Hepatic stellate cell (primary cell): Measurements from ENCODE around the gene LRRC59.
A peak's percentile ranks its signal among the peaks of the same experiment; 100 is the strongest.

Experiments used
- DNase-seq: peaks from one replicate; pipeline ENCODE4 v3.0.0; 2011; ENCODE audit warnings: low spot score

Gene LRRC59

DNA sequence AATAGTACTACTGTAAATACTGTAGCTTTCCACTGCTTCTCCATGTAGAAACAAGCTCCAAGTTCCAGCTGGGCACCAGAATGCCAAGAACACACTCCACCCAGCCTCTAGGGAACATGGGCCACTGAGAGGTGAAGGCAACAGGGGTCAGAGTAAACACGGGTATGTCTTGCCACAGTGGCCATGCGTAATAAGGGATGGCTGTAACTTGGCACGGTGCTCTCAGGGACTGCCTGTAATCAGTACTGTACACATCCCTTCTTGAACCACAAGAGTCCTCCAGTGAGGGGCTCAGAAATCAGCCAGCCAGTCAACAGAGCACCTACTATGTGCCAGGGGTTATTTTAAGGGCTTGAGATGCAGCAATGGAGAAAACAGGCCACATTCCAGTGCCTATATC is 10.8 kb downstream of the LRRC59 start:
- no peak for DNase-seq

DNA sequence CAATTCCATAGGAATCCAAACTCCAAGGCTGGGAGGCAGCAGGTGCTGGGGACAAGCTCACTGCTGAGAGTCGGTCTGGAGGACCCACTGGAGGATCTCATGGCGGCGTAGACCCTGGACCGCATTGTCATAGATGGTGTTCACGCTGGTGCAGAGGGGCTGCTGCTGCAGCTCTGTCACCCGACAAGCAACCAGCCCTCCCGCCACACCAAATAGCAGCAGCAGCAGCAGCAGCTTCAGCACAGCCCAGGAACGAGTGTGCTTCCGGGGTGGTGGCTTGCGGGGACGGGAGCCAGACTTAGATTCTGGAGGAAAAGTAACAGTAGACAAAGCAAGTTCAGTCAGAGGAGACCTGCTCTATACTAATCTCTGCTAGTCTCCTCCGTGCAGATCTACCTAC is 14.4 kb downstream of the LRRC59 start:
- no peak for DNase-seq

DNA sequence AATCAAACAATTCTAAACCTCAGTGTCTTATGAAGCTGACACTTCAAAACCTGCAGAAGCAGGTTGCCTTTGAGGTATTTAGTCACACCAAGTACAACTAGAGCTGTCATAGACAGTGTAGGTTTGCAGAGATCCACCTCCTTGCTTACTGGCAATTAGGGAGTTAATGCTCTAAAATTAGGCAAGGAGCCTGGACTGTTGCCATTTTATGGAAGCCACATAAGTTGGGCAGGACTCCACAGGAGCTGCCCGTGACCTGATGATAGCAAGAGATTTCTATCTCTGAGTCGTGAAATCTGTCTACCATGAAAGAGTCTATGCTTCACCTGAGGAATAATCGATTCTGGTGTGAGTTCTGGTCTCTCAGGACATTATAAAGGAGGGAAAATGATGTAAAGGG is 15.4 kb downstream of the LRRC59 start:
- no peak for DNase-seq

DNA sequence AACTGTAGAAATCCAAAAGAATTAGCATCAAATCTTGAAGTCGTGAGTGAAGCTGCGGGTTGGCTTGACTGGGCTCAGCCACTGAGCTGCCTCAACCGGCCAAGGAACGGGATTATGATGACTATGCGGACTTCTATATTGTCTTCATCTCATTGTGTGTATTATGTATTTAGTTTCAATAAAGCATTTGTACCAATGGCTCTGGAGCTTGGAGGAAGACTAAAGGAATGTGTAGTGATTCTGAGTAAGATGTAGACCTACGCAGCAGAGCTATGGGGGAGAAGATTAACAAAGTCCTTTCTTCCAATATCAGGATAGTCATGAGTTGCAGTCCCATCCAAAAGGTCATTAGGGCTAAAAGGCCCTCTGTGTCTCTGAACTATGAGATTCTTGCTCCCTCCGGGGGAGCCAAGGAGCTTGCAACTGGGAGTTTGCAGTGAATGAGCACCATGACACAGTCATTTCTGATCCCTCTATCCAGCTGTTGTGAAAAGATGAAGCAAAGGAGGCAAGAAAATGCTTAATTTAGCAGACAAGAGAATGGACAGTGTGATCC is 16.0 kb downstream of the LRRC59 start:
- DNase-seq, result no peak

DNA sequence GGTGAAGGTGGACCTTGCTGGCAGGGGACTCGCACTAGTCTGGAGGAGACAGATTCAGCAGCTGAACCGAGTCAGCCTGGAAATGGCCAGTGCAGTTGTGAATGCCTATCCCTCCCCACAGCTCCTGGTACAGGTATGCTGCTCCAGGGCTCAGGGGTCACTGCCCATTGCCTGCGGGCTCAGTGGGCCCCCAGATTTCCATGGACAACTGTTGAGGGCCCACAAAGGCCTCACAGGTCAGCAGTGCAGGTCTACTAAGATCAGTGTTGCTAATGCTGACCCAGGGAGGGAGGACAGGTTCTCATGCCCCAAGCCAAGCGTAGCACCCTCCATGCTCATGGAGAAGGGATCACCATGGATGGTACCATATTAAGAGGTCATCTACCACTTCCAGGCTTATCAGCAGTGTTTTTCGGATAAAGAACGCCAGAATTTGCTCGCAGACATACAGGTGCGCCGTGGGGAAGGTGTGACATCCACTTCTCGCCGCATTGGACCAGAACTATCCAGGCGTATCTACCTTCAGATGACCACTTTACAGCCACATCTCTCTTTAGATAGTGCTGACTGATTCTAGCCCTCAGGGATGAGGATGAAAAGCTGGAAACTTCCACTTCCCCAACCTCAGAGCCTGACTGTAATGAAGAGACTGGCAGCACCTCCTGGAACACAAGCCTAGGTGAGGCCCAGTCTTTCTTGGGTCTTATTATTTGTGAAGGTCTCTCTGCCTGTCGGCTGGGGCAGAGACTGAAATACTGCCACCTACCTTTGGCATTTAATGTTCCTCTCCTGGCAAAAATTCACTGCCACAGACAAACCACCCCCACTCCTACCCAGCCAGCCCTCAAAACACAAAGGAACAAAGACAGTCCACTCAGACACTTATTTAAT is 16.7 kb downstream of the LRRC59 start:
- no peak for DNase-seq

DNA sequence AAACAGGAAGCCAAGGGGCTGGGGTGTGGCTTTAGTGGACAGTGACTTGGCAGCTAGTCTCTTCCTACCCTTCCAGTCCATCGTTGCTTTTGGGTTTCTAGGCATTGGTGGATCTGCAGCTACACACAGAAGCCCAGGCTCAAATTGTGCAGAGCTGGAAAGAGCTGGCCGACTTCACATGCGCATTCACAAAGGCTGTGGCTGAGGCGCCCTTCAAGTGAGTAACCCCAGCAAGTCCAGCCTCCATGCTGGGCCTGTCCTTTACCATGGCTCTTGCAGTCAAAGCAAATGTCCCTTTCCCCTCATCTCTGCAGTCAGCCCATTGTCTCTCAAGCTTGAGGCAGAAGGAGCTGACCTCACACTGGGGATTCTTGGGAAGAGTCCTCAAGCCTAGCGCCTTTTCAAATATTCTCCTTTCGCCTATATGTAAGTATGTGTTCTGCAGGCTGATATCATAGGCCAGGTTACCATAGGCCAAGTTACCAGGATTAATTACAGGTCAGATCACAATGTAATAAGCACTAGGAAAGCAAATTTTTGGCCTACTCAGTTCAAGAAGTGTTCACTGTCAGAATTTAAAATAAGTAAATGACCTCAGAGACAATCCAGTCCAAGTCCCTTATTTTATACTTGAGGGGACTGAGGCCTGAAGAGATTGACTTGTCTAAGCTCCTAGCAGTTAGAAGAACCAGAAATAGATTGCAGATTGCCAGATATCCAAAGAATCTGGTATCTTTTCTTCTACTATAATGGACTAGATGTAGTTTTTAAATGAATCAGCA is 17.8 kb downstream of the LRRC59 start:
- DNase-seq, result no peak

DNA sequence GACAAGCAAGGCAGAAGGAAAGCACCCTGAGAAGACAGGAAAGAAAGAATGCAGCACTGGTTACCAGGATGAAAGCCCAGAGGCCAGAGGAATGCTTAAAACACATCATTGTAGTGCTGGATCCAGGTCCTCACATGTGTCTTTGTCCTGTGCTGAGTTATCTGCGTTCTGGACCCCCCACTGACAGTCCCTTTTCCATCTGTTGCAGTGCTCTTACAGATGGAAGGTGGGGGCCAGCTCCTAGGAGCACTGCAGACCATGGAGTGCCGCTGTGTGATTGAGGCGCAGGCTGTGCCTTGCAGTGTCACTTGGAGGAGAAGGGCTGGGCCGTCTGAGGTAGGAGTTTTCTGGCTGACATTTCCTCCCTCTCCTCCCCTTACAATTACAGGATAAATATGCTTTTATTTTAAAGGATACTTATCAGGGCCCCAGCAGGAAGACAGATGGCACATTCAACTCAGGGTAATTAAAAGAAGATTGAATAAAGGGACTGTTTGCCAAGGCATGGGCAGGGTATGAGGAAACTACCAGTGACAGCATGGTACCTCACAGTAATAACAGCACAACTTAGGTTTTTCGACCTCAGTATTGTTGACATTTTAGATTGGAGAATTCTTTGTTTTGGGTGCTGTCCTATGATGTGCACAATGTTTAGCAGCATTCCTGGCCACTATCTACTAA is 21.3 kb downstream of the LRRC59 start:
- no peak for DNase-seq

DNA sequence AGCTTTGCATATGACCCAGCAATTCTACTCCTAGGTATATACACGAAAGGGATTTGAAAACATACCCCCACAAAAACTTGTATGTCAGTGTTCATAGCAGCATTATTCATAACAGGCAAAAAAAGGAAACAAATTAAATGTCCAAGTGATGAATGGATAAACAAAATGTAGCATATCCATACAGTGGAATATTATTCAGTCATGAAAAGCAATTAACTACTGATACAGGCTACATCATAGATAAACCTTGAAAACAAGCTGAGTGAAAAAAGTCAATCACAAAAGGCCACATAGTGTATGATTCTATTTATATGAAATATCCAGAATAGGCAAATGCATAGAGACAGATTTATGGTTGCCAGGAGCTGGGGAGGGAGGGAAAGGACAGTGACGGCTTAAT is 23.6 kb downstream of the LRRC59 start:
- no peak for DNase-seq

DNA sequence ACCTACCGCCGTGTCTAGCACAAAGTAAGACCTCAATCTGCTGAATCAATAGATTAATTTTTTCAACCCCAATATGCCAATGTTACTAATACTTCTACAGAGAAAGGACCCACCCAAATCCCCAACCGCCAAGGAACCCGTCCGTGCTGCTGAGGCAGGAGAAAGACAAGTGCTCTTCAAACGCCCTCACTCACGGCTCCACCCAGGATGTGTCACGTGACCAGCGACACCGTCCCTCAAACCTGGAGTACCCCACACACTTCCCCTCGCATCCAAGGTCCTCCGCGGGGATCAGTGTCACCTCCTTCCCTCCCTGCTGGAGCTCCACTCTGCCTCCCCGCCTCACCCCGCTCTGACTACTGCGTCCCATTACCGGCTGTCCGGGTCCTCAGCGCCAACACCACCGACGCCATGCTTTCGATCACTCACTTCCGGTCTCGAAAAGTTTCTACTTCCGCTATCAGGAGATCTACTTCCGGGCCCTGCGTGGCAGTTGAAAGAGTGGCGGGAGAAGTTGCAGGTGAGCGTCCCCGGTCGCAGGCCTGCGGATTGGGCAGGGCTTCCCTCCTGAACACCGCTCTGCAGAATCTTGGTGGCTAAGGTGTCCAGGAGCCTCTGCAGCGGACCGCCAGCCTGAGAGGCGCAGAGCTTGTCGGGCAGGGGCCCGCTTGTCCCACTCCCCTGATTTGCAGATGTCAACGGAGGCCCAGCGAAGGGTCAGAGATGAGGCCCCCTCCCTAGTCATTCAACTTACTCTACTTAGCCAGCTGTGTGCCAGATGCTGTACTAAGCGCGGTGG is 24.4 kb downstream of the LRRC59 start, which contains the start of the genes EME1 and MRPL27:
EME1 (plus strand) TSS at position 472 of the 799 bp plus-strand sequence. CDS start 1,980 bp downstream, outside the sequence.
MRPL27 (minus strand) TSS at position 427 of the 799 bp plus-strand sequence; CDS start at position 413, 14 bp downstream.
- peak; percentile 94 for DNase-seq

DNA sequence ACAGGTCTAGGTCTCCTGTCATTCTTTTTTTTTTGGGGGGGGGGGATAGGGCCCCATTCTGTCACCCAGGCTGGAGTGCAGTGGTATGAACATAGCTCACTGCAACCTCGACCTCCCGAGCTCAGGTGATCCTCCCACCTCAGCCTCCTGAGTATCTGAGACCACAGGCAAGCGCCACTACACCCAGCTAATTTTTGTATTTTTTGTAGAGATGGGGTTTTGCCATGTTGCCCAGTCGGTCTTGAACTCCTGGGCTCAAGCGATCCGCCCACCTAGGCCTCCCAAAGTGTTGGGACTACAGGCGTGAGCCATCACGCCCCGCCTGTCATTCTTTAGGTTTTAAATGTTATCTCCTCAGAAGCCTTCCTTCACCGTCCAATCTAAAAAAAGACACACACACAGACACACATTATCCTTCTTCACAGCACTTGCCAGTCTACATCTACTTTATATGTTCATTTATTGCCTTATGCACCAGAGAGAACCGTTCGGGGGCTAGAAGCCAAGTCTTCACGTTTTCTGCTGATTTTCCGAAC is 25.0 kb downstream of the LRRC59 start:
- DNase-seq, result no peak

DNA sequence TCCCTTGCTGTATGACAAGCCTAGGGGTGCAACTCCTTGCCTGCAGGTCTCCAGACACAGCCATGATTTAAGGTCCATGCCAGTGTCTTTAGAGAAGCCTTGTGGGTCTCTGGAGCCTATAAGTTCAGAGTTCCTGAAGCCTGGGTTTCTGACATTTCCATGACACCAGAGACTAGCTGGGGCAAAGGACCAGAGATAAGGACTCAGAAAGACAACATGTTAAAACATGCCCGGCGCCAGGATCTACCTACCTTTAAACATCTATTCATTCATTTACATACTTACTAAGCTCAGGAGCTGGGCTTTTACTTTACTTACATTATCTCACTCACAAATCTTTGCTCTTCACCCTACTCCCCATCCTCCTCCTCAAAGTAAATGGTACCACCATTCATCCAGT is 25.8 kb downstream of the LRRC59 start:
- no peak for DNase-seq

DNA sequence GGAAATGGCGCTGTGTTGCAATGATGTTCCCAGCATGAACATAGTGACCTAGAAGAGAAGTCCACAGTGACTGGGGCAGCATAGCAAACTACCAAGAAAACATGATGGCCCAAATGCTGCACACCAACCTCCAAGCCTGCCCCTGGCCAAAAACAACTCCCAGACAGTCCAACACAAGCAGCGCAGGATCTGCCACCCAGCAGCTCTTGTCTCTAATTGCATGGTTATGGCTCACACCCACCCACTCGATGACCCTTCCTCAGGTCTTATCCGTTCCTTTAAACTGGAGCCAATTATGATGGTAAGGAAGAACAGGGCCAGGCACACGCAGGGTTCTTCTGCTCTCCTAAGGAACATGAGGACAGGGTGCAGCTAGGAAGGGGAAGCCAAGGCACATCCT is 27.3 kb downstream of the LRRC59 start:
- DNase-seq, result no peak

DNA sequence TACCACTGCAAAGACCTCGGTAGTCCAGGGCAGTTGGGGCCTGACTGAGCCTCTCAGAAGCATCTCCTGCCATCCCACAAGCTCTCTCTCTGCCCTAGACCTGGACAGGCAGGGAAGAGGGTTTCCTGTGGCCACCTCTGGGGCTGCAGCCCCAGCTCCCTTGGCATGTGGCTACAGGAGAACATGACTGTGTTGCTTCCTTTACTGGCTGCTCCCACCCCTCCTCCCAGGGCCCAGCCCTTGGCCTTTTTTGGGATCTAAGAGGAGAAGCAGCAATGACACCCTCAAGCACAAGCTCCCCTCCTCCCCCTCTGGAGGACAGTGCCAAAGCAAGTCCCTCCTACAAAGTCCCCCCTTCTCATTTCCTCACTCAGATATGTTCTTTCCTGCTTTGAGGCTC is 29.9 kb downstream of the LRRC59 start:
- DNase-seq, result no peak

DNA sequence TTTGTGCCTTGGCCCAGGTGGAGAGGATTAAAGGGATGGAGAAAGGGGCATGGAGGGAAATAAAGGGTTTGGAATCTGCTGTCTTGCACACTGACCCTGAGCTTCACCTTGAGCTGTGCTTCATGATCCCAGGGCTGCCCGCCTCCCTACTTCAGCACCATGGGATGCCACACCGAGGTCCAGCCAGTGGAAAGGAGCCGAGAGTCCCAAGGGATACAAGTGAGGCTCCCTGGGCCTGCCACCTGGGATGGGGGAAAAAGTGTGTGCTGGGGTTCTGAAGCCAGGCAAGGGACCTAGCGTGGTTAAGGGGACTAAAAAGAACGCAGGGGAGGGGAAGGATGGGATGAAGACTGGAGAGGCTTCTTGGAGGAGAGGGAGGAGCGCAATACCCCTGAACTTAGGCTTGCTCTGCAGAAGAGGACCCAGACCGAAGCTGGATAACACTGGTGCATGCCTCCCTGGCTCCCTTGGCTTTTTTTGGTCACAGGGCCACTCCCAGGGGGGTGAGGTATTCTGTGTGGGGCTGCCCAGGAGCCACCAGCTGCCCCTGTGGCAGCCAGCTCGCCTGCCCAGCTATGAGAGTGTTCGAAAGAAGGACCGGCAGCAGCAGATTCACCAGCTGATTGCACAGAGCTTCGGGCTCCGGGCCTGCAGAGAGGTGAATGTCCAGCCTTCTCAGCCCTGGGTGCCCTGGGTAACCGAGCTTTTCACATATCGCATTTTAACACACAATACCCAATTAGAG is 31.5 kb downstream of the LRRC59 start:
- no peak for DNase-seq

DNA sequence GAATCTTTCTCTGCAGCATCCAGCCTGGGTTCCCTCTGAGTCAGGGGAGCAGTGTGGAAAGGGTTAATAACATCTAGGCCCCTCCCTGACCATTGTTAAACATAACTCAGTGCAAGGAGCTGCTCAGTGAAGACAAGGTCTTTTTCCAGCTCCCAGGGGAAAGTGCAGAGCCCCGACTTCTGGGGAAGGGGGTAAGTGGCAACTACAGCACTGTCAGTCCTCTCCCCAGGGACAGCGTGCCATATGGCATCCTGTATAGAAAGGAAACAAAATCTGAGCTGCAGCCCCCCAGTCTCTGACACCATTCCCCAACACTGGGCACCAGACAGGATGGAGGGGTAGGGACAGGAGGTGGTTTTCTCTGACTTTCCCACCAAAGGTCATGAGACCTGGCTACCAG is 32.2 kb downstream of the LRRC59 start:
- no peak for DNase-seq

DNA sequence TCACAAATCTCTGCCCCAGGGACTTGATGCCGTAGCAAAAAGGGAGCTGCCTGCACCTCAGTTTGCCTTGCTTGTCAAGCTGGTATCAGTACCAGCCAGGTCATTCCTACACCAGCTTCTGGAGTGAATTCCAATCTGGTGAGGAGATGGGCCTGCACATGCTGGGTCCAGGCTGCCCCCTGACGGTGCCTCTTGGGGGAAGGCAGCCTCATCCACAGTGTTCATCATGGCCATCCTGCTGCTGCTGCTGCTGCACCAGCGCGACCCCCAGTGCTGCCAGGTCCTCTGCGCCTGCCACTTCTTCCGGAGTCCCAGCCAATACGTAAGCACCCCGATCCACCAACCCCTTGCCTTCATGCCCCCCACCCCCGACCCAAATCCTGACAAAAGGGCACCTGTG is 32.6 kb downstream of the LRRC59 start:
- peak; percentile 71 for DNase-seq

DNA sequence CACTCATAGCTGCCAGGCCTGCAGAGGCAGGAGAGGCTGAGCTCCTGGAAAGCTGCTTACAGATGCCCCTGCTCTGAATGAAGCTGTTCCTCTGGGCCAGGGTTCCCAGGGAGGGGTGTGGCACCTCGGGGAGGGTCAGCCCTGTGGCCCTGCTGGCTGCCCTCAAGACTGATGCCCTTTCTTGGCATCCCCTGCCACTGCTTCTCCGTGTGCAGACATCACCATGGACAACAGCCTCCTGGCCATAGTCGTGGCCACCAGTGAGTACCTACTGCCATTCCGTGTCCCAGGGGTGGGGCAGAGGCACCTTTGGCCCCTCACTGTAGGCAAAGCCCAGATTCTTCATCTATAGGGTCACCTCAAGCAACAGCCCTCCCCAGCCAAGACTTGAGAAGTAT is 33.3 kb downstream of the LRRC59 start:
- DNase-seq, result no peak

DNA sequence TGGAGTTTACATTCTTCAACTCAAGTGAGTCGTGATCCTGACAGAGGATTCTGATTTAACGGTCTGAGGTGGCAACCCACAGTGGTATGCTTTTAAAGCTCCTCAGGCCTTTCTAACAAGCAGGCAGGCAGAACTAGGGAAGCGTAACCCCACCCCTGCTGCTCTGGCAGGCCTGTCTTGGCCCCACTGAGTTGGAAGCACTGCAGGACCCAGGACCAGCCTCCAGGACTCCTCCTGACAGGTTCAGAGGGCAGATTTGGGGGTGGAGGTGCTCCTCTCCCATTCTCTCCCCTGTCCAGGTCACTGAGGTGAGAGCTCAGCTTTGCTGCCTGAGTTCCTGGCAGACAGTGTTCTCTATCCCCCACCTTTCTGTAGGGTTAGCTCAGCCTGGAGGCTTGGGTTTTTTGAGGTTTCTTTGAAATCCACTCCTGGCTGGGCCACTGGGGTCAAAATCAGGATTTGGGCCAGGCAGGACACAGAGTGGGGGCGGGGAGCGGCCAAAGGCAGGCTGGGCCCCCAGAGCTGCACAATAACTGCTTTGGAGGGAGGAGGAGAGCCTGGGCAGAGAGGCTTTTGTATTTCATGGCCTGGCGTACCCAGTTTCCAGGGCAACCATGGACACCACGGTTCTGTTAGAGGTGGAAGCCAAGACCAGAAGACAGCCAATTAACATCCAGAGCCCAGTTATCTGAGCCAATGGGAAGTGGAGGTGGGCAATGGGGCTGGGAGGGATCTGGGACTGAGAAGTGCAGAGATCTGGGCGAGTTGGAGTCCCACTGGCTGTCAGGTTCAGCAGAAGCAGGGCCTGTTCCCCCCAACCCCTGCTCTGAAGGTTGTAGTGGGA is 33.9 kb downstream of the LRRC59 start:
- peak; percentile 47 for DNase-seq

DNA sequence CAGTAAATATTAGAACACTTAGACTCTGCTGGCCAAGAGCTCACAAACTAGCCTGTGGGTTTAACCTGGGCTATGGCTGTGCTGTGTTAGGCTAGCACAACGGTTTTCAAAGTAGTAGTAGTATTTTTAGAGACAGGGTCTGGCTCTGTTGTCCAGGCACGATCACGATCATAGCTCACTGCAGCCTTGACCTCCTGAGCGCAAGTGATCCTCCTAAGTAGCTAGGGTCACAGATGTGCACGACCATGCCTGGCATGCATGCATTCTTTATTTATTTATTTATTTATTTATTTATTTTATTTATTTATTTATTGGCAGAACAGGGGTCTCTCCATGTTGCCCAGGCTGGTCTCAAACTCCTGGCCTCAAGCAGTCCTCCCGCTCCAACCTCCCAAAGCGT is 34.7 kb downstream of the LRRC59 start:
- no peak for DNase-seq
